H1 (cell line): ENCODE measurements around the gene EHBP1. TPM values are rescaled to one million over a fixed set of nuclear protein-coding genes. Genes with fewer than 3 reads are reported as not detected.

Experiments used
- CTCF ChIA-PET: fragments of 300-600 bp; sonication (Branson Sonifier 250); formaldehyde crosslinking; loops from one replicate; lab custom pipeline; 2021; ENCODE audit not compliant: partially characterized antibody; lab: Charles Lee
- POLR2A ChIA-PET: fragments of 300-600 bp; sonication (Branson Sonifier 250); formaldehyde crosslinking; loops from one replicate; lab custom pipeline; 2021; ENCODE audit warnings: inconsistent platforms; ENCODE audit not compliant: partially characterized antibody; lab: Charles Lee
- DNase-seq, 2 experiments: peaks; one replicate each; pipeline versions ENCODE4 v3.0.0 to v3.0.0-alpha.2; 2010 to 2022; ENCODE audit warnings: low spot score in 2 of 2, low read depth in 1 of 2, mixed read lengths in 1 of 2
- FAIRE-seq: peaks from 2 replicates; lab custom pipeline; 2011; peaks lifted over from hg19 to GRCh38; lab: Jason Lieb, UNC
- H2AFZ ChIP-seq: 2 replicates; pipeline ENCODE4 v1.8.1; 2012; ENCODE audit warnings: low read length, inconsistent platforms
- H2AK5ac ChIP-seq: 2 replicates; pipeline ENCODE4 v1.6.1; 2013; ENCODE audit warnings: low read depth, low read length
- H2BK120ac ChIP-seq: replicated peaks from 2 replicates; pipeline ENCODE3; 2013; ENCODE audit warnings: low read depth, low read length, inconsistent platforms
- H2BK12ac ChIP-seq: 2 replicates; pipeline ENCODE4 v1.6.1; 2013; ENCODE audit warnings: low read depth, low read length
- H2BK15ac ChIP-seq: 2 replicates; pipeline ENCODE4 v1.6.1; 2013; ENCODE audit warnings: low read length
- H2BK20ac ChIP-seq: 2 replicates; pipeline ENCODE4 v1.6.1; 2013; ENCODE audit warnings: low read length
- H2BK5ac ChIP-seq: 2 replicates; pipeline ENCODE4 v1.6.1; 2013; ENCODE audit warnings: low read depth, low read length
- H3K14ac ChIP-seq: 2 replicates; pipeline ENCODE4 v1.6.1; 2013; ENCODE audit warnings: inconsistent platforms; ENCODE audit not compliant: insufficient read length
- H3K18ac ChIP-seq: 2 replicates; pipeline ENCODE4 v1.6.1; 2013; ENCODE audit warnings: low read length; ENCODE audit errors: extremely low read depth
- H3K23ac ChIP-seq: 2 replicates; pipeline ENCODE4 v1.6.1; 2013; ENCODE audit warnings: inconsistent platforms; ENCODE audit not compliant: insufficient read length
- H3K23me2 ChIP-seq: 2 replicates; pipeline ENCODE4 v1.6.1; 2013; ENCODE audit warnings: low read depth, low read length
- H3K27ac ChIP-seq: 2 replicates; pipeline ENCODE4 v1.6.1; 2011; ENCODE audit warnings: low read depth, low read length, inconsistent platforms
- H3K27me3 ChIP-seq, 4 experiments: replicated peaks in 1 of 4; 1 replicate in 1 of 4; 2 replicates in 3 of 4; pipeline versions ENCODE4 v1.6.1 to v1.8.1; 2011 to 2013; ENCODE audit warnings: low read length in 3 of 4, mild to moderate bottlenecking in 3 of 4, inconsistent platforms in 2 of 4, mixed read lengths in 2 of 4, moderate library complexity in 1 of 4; ENCODE audit not compliant: control insufficient read depth in 3 of 4, insufficient read depth in 3 of 4; ENCODE audit errors: extremely low read depth in 1 of 4
- H3K36me3 ChIP-seq, 4 experiments: 2 replicates each; pipeline versions ENCODE4 v1.6.1 to v1.8.1; 2011 to 2013; ENCODE audit warnings: mild to moderate bottlenecking in 4 of 4, low read length in 3 of 4, moderate library complexity in 2 of 4, control low read depth in 1 of 4, inconsistent platforms in 1 of 4; ENCODE audit not compliant: insufficient read depth in 4 of 4, control insufficient read depth in 2 of 4
- H3K4ac ChIP-seq: replicated peaks from 2 replicates; pipeline ENCODE3; 2013; ENCODE audit warnings: low read length, low read depth, mixed read lengths, inconsistent platforms; ENCODE audit not compliant: insufficient read length
- H3K4me1 ChIP-seq, 4 experiments: replicated peaks in 1 of 4; 1 replicate in 1 of 4; 2 replicates in 3 of 4; pipeline versions ENCODE4 v1.6.1 to v1.8.1; 2011 to 2013; ENCODE audit warnings: low read length in 3 of 4, inconsistent platforms in 2 of 4, mixed read lengths in 1 of 4; ENCODE audit not compliant: insufficient read depth in 4 of 4, control insufficient read depth in 3 of 4
- H3K4me2 ChIP-seq, 2 experiments: 2 replicates each; pipeline versions ENCODE4 v1.6.1 to v1.8.1; 2011 to 2013; ENCODE audit warnings: low read depth in 2 of 2, low read length in 2 of 2, control low read depth in 1 of 2, inconsistent platforms in 1 of 2, mild to moderate bottlenecking in 1 of 2; ENCODE audit not compliant: insufficient read depth in 1 of 2
- H3K4me3 ChIP-seq, 4 experiments: fragments of 200-600, 300-600 bp in 1 of 4; sonication (generic), shearing (Covaris generic), sonication (Bioruptor Twin) in 1 of 4; 2 replicates each; pipeline versions ENCODE4 v1.5.1 to v1.8.1; 2011 to 2016; ENCODE audit warnings: low read length in 4 of 4, low read depth in 3 of 4, control low read depth in 2 of 4, inconsistent platforms in 2 of 4, mild to moderate bottlenecking in 2 of 4, mixed read lengths in 1 of 4, moderate library complexity in 1 of 4; ENCODE audit not compliant: insufficient read depth in 2 of 4; ENCODE audit errors: extremely low read depth in 1 of 4
- H3K56ac ChIP-seq: replicated peaks from 2 replicates; pipeline ENCODE3; 2013; ENCODE audit warnings: low read depth, mild to moderate bottlenecking, mixed read lengths, low read length, inconsistent platforms; ENCODE audit not compliant: insufficient read length
- H3K79me1 ChIP-seq: 2 replicates; pipeline ENCODE4 v1.6.1; 2013; ENCODE audit warnings: low read depth, low read length, control low read depth
- H3K79me2 ChIP-seq, 2 experiments: 2 replicates each; pipeline versions ENCODE4 v1.6.1 to v1.8.1; 2012 to 2013; ENCODE audit warnings: low read length in 2 of 2, mild to moderate bottlenecking in 2 of 2, inconsistent platforms in 1 of 2; ENCODE audit not compliant: insufficient read depth in 2 of 2, control insufficient read depth in 1 of 2
- H3K9ac ChIP-seq, 4 experiments: replicated peaks in 1 of 4; 1 replicate in 1 of 4; 2 replicates in 3 of 4; pipeline versions ENCODE4 v1.6.1 to v1.8.1; 2011 to 2013; ENCODE audit warnings: low read depth in 3 of 4, low read length in 3 of 4, control low read depth in 2 of 4, mild to moderate bottlenecking in 2 of 4, moderate library complexity in 2 of 4, inconsistent platforms in 1 of 4; ENCODE audit errors: extremely low read depth in 1 of 4
- H3K9me3 ChIP-seq, 2 experiments: 2 replicates each; pipeline versions ENCODE4 v1.6.1 to v1.8.1; 2012 to 2013; ENCODE audit warnings: mild to moderate bottlenecking in 2 of 2, moderate library complexity in 2 of 2, control low read depth in 1 of 2, inconsistent platforms in 1 of 2, low read depth in 1 of 2, low read length in 1 of 2, mixed read lengths in 1 of 2; ENCODE audit not compliant: insufficient read depth in 2 of 2
- H4K20me1 ChIP-seq, 2 experiments: replicated peaks in 1 of 2; 2 replicates each; pipeline versions ENCODE3 to v1.8.1; 2011 to 2013; ENCODE audit warnings: inconsistent platforms in 2 of 2, low read length in 2 of 2, mild to moderate bottlenecking in 1 of 2; ENCODE audit not compliant: insufficient read depth in 2 of 2, control insufficient read depth in 1 of 2
- H4K5ac ChIP-seq: 2 replicates; pipeline ENCODE4 v1.6.1; 2013; ENCODE audit warnings: low read length, low read depth, mixed read lengths, inconsistent platforms; ENCODE audit not compliant: insufficient read length
- H4K8ac ChIP-seq: 2 replicates; pipeline ENCODE4 v1.8.0; 2013; ENCODE audit warnings: mild to moderate bottlenecking, moderate library complexity, low read length, inconsistent platforms; ENCODE audit not compliant: insufficient read depth; ENCODE audit errors: extremely low read depth
- H4K91ac ChIP-seq: replicated peaks from 2 replicates; pipeline ENCODE3; 2013; ENCODE audit warnings: low read length, mixed read lengths, inconsistent platforms; ENCODE audit not compliant: insufficient read length
- BACH1 ChIP-seq: IDR thresholded peaks from 2 replicates; pipeline ENCODE4 v1.6.1; 2012; ENCODE audit warnings: low read length, improper control_type of control experiment
- EGR1 ChIP-seq: IDR thresholded peaks from 2 replicates; pipeline ENCODE4 v1.6.1; 2011; ENCODE audit warnings: low read depth, low read length, borderline replicate concordance
- FOSL1 ChIP-seq: IDR thresholded peaks from 2 replicates; pipeline ENCODE4 v1.6.1; 2011; ENCODE audit warnings: mild to moderate bottlenecking, low read depth, low read length, moderate library complexity; ENCODE audit not compliant: insufficient read depth
- PHF8 ChIP-seq: fragments of 200-600 bp; sonication (generic); conservative IDR thresholded peaks from 2 replicates; pipeline ENCODE4 v1.7.1; 2012; ENCODE audit warnings: low read depth, mild to moderate bottlenecking, inconsistent platforms, low read length, moderate library complexity
- POLR2AphosphoS5 ChIP-seq: IDR thresholded peaks from 2 replicates; pipeline ENCODE4 v1.6.1; 2011; ENCODE audit warnings: low read depth, low read length
- POU5F1 ChIP-seq: IDR thresholded peaks from 2 replicates; pipeline ENCODE4 v1.6.1; 2011; ENCODE audit warnings: low read depth, mild to moderate bottlenecking, low read length, moderate library complexity
- RNF2 ChIP-seq: fragments of 200-900, 300-1000 bp; sonication (generic); IDR thresholded peaks from 2 replicates; pipeline ENCODE4 v1.7.1; 2016; ENCODE audit warnings: borderline replicate concordance, low read depth, mild to moderate bottlenecking, antibody characterized with exemption, low read length; ENCODE audit not compliant: poor library complexity, severe bottlenecking; ENCODE audit errors: missing control alignments
- SAP30 ChIP-seq: fragments of 300-600 bp; sonication (generic); IDR thresholded peaks from 2 replicates; pipeline ENCODE4 v1.7.1; 2012; ENCODE audit warnings: low read length, moderate library complexity, mild to moderate bottlenecking, inconsistent platforms; ENCODE audit not compliant: insufficient read depth, insufficient replicate concordance
- SP2 ChIP-seq: IDR thresholded peaks from 2 replicates; pipeline ENCODE4 v1.6.1; 2012; ENCODE audit warnings: mild to moderate bottlenecking, low read length, inconsistent platforms
- TBP ChIP-seq: IDR thresholded peaks from 2 replicates; pipeline ENCODE4 v1.6.1; 2011; ENCODE audit warnings: low read depth, low read length, improper control_type of control experiment
- YY1 ChIP-seq: IDR thresholded peaks from 2 replicates; pipeline ENCODE4 v1.6.1; 2011; ENCODE audit warnings: low read depth, mild to moderate bottlenecking, low read length
- WGBS, 2 experiments: shearing (Covaris generic) in 1 of 2; methylation state at CpG; one replicate each; pipeline versions ENCODE4 v1.1.6 to v1.1.7; 2013 to 2015; ENCODE audit warnings: low lambda C conversion rate in 2 of 2, mixed read lengths in 2 of 2, inconsistent platforms in 1 of 2, low coverage in 1 of 2, missing lambda C conversion rate in 1 of 2; ENCODE audit not compliant: insufficient replicate concordance in 2 of 2, insufficient coverage in 1 of 2, insufficient read length in 1 of 2; ENCODE audit errors: extremely low coverage in 1 of 2, missing lambda C conversion rate in 1 of 2; 5-methylcytosine and 5-hydroxymethylcytosine counted together
- polyA plus RNA-seq, 7 experiments: library from polyadenylated mRNA; depleted of rRNA in 3 of 7; stranded (reverse) in 5 of 7; unstranded in 2 of 7; fragments of >200 nt in 5 of 7; fragments of 200-250 nt in 2 of 7; gene quantifications; 1 replicate in 5 of 7; 2 replicates in 1 of 7; 4 replicates in 1 of 7; pipeline versions ENCODE4 v1.2.1 to v1.2.3, GENCODE V29; 2011 to 2013; ENCODE audit warnings: missing spikeins in 2 of 7, mixed read lengths in 2 of 7
- total RNA-seq: library from RNA; stranded (reverse); fragmentation: NEBNext Ultra II Directional; extraction: Animal tissue kit (Norgen Biotek cat#: 25700); gene quantifications from 2 replicates; pipeline ENCODE4 v1.2.1, GENCODE V29; 2021
- TF ChIP-seq, protein P1 (sequence below): IDR thresholded peaks from 2 replicates; pipeline ENCODE4 v1.6.1; 2011; ENCODE audit warnings: low read depth, mild to moderate bottlenecking, low read length; ENCODE audit not compliant: insufficient read depth

The EHBP1 gene
- total and polyA plus RNA-seq, 2 of the 8 experiments (the other 6 are each of a cell fraction or from before 2014, with no cell fraction given), result 12.0 to 64.1 TPM

DNA sequence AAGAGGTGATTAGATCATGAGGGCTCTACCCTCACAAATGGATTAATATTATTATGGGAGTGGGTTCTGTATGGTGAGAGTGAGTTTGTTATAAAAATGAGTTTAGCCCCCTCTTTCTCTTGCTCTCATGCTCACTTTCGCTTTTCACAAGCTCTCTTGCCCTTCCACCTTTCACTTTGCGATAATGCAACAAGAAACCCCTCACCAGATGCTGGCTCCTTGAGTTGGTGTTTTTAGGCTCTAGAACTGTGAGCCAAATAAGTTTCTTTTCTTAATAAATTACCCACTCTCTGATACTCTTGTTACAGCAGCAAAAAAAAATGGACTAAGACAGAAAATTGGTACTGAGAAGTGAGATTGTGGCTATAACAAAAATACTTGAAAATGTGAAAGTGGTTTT is 106.5 kb downstream of the EHBP1 start:
- Histone ChIP-seq H2BK5ac (no peak overlapping the region), H3K4me3 (no peak overlapping the region), H2BK20ac (no peak overlapping the region), H4K91ac (no peak overlapping the region), H3K9ac (no peak overlapping the region), H4K8ac (no peak overlapping the region), H2BK12ac (no peak overlapping the region), H3K23me2 (no peaks in the 10 kb centered on the region), H2AK5ac (no peak overlapping the region), H3K14ac (no peak overlapping the region), H4K5ac (no peak overlapping the region), H3K23ac (no peak overlapping the region), H2BK120ac (no peak overlapping the region), H3K4ac (no peak overlapping the region), H3K56ac (no peak overlapping the region), H4K20me1 (peaks cover 0 to 1% of the 10 kb centered on the region in 2 experiments), H3K27ac (no peak overlapping the region), H3K27me3 (no peaks in the 10 kb centered on the region), H3K4me1 (no peaks in the 10 kb centered on the region), H3K4me2 (no peak overlapping the region), H3K79me2 (0 out of 4 replicates have a peak, but pooled peaks cover 0 to 3% of the 10 kb centered on the region in 2 experiments), H3K9me3 (no peaks in the 10 kb centered on the region), H2AFZ (no peak overlapping the region), H3K79me1 (no peaks in the 10 kb centered on the region; the same call in 1 of the 2 replicates), H2BK15ac (no peak overlapping the region), H3K18ac (no peak overlapping the region), H3K36me3 (no peaks in the 10 kb centered on the region)
- FAIRE-seq (no peak), DNase-seq (no peak)
- WGBS, 2 experiments, result 85% methylated on average over 2 of the region's 2 CpGs; no CpG with 5 or more reads in 1 of the 2 experiments
- TF ChIP-seq RNF2, result no peak
- no peak for TF ChIP-seq SAP30
- no peak for TF ChIP-seq POU5F1
- no peak for TF ChIP-seq PHF8
- TF ChIP-seq EGR1, result no peak
- TF ChIP-seq FOSL1, result no peak
- TF ChIP-seq YY1, result no peak
- no peak for TF ChIP-seq SP2
- no peak for TF ChIP-seq TBP
- TF ChIP-seq POLR2AphosphoS5, result no peak
- no peak for TF ChIP-seq BACH1
- TF ChIP-seq, protein P1, sequence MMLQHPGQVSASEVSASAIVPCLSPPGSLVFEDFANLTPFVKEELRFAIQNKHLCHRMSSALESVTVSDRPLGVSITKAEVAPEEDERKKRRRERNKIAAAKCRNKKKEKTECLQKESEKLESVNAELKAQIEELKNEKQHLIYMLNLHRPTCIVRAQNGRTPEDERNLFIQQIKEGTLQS, result no peak
- CTCF ChIA-PET, result no interaction called here
- POLR2A ChIA-PET, result no interaction called here
